Adipose tissue (tissue), 3 donors: ENCODE results near the gene SPECC1L. TPM values are rescaled to one million over a fixed set of nuclear protein-coding genes. Genes with fewer than 3 reads are reported as not detected.

Source experiments
- H3K27ac ChIP-seq: one replicate; pipeline ENCODE4 v1.5.1; 2013; ENCODE audit warnings: low read depth, low read length
- WGBS, 3 donors: extraction: QIAGEN DNeasy Blood & Tissue Kit; methylation state at CpG; one replicate each; pipeline ENCODE4 v1.1.7; 2013; 5-methylcytosine and 5-hydroxymethylcytosine counted together
- polyA plus RNA-seq, 3 donors: library from polyadenylated mRNA; stranded (reverse); fragments of 200-250 nt; gene quantifications; one replicate each; pipeline ENCODE4 v1.2.3, GENCODE V29; 2013
- donor health status: healthy with polysubstance abuse.
- donor health status: Bipolar disorder and iron deficiency.
- donor health status: healthy.

Gene SPECC1L
- polyA plus RNA-seq, 3 donors: 8.8 to 14.7 (median 10.2) TPM

GRCh38 chr22:24379536-24379935 is 108.9 kb downstream of the SPECC1L start:
- no peak overlapping the region for H3K27ac ChIP-seq
- WGBS, 3 donors: 40 to 75% (median 65%) methylated on average over 2 of the region's 2 CpGs

- no peak overlapping the region for H3K27ac ChIP-seq
- 70 to 73% (median 73%) methylated on average over 7 of the region's 7 CpGs for WGBS, 3 donors
Measured at GRCh38 chr22:24380220-24380904, 109.7 kb downstream of the SPECC1L start.

DNA sequence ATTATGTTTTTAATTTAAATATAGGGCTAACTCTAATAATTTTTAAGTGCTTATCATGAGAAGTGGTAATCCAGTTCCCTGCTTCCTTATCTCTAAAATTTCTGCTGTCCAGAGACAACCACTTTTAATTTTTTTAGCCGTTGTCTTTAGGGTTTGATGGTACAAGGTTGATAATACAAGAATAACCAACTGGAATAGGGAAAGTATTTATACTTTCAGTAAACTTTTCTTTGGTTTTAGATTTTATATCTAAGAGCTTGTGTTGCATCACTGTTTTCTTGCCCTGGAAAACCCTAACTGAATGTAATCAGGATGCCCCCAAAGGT is 110.2 kb downstream of the SPECC1L start:
- H3K27ac ChIP-seq: no peak overlapping the region
- 65 to 87% (median 69%) methylated on average over 1 of the region's 1 CpG for WGBS, 3 donors

DNA sequence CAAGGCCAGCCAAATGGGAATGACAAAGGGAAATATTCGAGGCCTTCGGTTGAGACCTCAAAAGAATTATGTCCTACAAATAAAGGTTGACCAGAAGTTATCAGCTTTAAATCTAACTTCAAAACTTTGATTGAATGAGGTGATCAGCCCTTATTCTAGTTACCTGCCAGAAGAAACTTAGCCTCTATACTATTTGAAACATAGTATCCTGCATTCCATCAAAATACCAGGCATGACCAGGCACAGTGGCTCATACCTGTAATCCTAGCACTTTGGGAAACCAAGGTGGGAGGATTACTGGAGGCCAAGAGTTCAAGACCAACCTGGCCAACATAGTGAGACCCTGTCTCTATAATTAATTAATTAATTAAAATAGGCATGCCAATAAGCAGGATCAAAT is 112.4 kb downstream of the SPECC1L start:
- WGBS, 3 donors: 84 to 88% (median 87%) methylated on average over 2 of the region's 2 CpGs

DNA sequence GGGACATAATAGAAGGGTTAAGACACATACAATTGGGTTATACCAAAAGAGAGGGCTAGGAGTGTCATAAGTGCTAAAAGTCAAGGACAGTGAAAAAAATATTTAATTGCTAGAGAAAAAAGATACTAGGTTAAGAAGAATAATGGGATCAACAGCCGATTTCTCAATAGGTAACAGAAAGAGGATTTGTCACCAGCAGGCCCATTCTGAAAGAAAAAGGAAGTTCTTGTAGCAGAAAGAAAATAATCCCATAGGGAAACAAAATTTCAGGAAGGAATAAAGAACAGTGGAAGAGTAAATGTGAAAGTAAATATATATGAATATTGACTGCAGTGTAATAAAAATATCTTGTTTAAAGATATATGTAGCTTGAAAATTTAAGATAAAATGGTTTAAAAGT is 113.5 kb downstream of the SPECC1L start:
- no peak overlapping the region for H3K27ac ChIP-seq
- 45 to 97% (median 61%) methylated on average over 1 of the region's 1 CpG for WGBS, 3 donors

More for the DNA sequence above, 112.4 kb downstream of the SPECC1L start:
- H3K27ac ChIP-seq: no peak overlapping the region

- WGBS, 3 donors: 83 to 89% (median 83%) methylated on average over 2 of the region's 2 CpGs
- no peak overlapping the region for H3K27ac ChIP-seq
Measured at GRCh38 chr22:24386937-24387471, 116.4 kb downstream of the SPECC1L start.

DNA sequence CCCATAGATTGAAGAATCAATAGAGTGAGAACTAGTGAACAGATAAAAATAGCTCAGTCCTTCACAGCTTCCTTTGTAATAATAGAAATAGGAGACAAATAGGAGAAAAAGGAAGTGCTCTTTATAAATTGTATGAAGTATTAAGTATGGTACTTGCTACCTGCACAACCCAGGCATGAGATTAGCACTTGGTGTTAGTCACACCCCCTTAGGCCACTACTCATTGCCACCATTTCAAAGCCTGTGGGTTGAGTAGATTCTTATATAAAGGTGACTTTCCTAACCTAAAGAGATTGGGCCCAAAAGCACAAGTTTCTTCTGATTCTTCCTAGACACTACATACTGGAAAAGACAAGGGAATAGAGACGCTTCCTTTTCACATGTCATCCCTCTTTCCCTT is 119.0 kb downstream of the SPECC1L start:
- H3K27ac ChIP-seq: no peak overlapping the region
- 90 to 100% (median 92%) methylated on average over 1 of the region's 1 CpG for WGBS, 3 donors

DNA sequence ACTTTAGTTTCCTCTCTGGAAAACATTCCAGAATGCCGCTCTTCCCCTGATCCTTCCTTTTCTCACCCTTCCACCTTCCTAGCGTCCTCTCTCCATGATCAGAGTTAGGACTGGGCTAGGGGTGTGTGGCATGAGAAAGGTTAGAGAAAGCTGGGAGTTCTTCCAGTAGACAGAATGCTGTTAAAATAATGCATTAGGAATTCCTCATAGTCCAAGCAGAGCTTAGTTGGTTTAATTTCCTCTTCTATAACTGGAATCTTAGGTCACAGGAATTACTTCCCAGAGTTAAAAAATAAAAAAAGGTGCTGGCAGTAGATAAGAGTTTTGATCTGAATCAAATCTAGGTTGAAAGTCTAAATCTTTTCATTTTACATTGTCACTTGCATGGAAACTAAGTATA is 119.5 kb downstream of the SPECC1L start:
- 74 to 87% (median 76%) methylated on average over 2 of the region's 2 CpGs for WGBS, 3 donors
- no peak overlapping the region for H3K27ac ChIP-seq

GRCh38 chr22:24390576-24390975 is 119.9 kb downstream of the SPECC1L start:
- WGBS, 3 donors: 51 to 71% (median 53%) methylated on average over 7 of the region's 7 CpGs
- no peak overlapping the region for H3K27ac ChIP-seq

DNA sequence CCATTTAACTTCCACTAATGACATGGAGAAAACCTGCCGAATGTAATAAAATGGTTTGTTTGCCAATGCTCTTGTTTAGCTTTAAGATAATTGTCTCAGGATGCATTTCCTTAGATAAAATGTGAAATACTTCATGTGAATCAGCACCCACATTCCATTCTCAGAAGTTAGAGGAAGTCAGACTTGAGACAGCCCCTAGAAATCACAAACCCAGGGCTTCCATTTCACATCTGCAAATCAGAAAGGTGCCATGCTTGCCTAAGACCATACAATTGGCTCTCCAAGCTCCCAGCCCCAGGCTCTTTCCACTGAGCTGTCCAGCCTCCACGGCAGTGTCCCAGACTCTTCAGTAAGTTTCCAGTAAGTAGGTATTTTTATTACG is 121.2 kb downstream of the SPECC1L start:
- WGBS, 3 donors: 76 to 88% (median 77%) methylated on average over 3 of the region's 3 CpGs

GRCh38 chr22:24392218-24392931 is 121.7 kb downstream of the SPECC1L start:
- 88 to 91% (median 88%) methylated on average over 4 of the region's 4 CpGs for WGBS, 3 donors
- H3K27ac ChIP-seq: no peak overlapping the region

More for the DNA sequence above, 121.2 kb downstream of the SPECC1L start:
- H3K27ac ChIP-seq: no peak overlapping the region

DNA sequence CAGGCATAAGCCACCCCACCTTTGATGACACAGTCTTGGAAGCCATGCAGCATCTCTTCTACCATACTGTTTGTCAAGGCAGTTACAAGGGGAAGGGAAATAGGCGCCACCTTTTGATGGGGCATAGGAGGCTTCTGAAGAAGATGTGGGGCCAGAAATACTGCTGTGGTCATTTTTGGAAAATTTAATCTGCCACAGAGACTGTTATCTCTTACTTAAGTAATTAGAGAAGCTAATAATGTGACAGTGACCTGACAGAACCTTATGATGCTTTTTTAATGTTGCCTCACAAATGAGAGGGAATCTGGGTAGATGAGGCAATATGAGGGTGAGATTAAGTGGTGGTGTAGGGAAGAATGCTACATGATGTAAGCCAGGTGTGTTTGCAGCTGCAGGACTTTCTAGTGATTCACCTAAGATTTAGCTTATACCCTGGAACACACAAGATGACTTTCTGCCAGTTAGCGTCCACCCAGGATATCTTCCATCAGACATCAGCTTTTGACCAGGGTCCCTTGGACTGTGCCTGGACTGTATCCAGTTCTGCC is 122.5 kb downstream of the SPECC1L start:
- WGBS, 3 donors: 94 to 96% (median 96%) methylated on average over 2 of the region's 2 CpGs
- no peak overlapping the region for H3K27ac ChIP-seq

GRCh38 chr22:24393848-24394247 is 123.2 kb downstream of the SPECC1L start:
- no peak overlapping the region for H3K27ac ChIP-seq
- WGBS, 3 donors: 57 to 86% (median 58%) methylated on average over 3 of the region's 3 CpGs

DNA sequence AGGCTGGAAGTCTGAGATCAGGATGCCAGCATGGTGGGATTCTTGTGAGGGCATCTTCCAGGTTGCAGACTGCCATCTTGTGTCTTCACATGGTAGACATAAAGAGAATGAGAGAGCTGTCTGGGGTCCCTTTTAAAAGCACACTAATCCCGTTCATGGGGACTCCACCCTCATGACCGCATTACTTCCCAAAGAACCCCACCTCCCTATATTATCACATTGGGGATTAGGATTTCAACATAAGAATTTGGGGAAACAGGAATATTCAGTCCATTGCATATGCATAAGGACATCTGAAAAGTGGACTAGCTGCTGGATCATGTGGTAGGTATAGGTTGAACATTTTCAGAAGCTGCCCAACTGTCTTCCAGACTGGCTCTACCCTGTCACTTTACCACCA is 123.6 kb downstream of the SPECC1L start:
- H3K27ac ChIP-seq: no peak overlapping the region
- 72 to 88% (median 73%) methylated on average over 2 of the region's 2 CpGs for WGBS, 3 donors

DNA sequence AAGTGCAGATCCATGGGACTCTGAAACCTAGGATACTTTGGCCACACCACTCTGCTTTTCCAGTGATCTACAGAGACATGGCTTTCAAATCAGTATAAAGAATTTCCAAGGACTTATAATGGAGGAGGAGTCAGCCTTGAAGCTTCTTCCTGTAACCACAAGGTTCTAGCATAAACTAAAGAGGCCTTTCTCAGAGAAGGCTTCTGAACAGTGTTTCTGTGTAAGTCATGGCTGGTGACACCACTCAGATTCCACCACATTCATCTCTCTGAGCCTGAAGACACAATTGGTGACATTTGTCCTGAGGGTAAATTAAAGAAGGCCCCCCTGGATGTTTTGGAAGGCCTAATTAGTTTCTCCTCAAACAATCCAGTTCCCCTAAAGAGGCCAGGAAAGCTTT is 127.8 kb downstream of the SPECC1L start:
- no peak overlapping the region for H3K27ac ChIP-seq

GRCh38 chr22:24400034-24400725 is 129.5 kb downstream of the SPECC1L start:
- 47 to 82% (median 79%) methylated on average over 8 of the region's 8 CpGs for WGBS, 3 donors
- no peak overlapping the region for H3K27ac ChIP-seq

DNA sequence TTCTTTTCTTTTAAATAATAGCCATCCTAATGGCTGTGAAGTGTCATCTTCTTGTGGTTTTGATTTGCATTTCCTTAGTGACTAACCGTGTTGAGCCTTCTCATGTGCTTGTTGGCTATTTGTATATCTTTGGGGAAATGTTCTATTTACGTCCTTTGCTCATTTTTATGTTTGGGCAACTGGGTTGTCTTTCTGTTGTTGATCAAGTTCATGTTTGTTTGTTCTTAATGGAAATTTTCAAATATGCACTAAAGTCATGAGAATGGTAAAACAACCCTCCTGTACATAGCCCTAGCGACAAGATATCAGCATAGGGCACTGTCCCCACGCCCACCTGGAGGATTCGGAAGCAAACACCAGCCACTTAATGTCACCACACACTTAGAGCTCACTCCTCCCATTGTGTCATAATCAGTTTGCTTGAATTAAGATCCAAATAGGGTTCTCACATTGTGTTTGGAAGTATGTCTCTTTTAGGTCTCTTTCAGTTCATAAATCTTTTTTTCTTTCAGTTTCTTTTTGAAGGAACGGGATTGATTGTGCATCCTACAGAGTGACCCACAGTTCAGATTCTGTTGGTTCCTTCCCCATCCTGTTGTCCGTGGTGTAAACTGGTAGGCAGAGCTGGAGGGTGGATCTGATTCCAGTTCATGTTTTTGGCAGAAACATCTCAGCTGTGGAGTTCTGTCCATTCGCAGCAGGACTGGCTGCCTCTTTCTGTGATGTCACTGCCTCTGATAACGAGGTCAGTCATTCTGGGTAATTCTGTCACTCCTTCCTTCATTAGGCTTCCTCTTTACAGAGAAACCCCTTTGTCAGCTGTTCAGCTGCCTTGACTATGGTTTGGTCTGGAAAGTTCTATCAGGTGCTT is 130.3 kb downstream of the SPECC1L start:
- no peak overlapping the region for H3K27ac ChIP-seq
- WGBS, 3 donors: 61 to 79% (median 64%) methylated on average over 9 of the region's 9 CpGs

- 88 to 97% (median 89%) methylated on average over 5 of the region's 5 CpGs for WGBS, 3 donors
- no peak overlapping the region for H3K27ac ChIP-seq
Measured at GRCh38 chr22:24401931-24402367, 131.3 kb downstream of the SPECC1L start.
